ENCODE measurements around the gene SEPTIN7.

The SEPTIN7 gene

GRCh38 chr7:35818513-35818912 is 17.7 kb downstream of the SEPTIN7 start:
- Histone ChIP-seq H3K36me3 (ENCODE audit: insufficient read depth, low read length) (no peaks in the 10 kb centered on the region), H3K27ac (ENCODE audit: low read depth, low read length) (no peak overlapping the region), H3K4me3 (ENCODE audit: low read depth in 1 of 2, low read length in 2 of 2) (no peak overlapping the region), H3K4me1 (ENCODE audit: insufficient read depth, low read length) (peaks cover 7% of the 10 kb centered on the region), H3K9me3 (ENCODE audit: low read length) (no peaks in the 10 kb centered on the region), H3K27me3 (ENCODE audit: control insufficient read depth in 1 of 2, insufficient read depth in 2 of 2, low read length in 2 of 2) (no peaks in the 10 kb centered on the region), H3K9ac (ENCODE audit: low read length) (no peak overlapping the region)

GRCh38 chr7:35819310-35819709 is 18.5 kb downstream of the SEPTIN7 start:
- H3K36me3 ChIP-seq (ENCODE audit: insufficient read depth, low read length), result no peaks in the 10 kb centered on the region
- no peaks in the 10 kb centered on the region for H3K9me3 ChIP-seq (ENCODE audit: low read length)

GRCh38 chr7:35819954-35820703 is 19.3 kb downstream of the SEPTIN7 start:
- Histone ChIP-seq H3K9me3 (ENCODE audit: low read length) (no peaks in the 10 kb centered on the region), H3K27me3 (ENCODE audit: control insufficient read depth in 1 of 2, insufficient read depth in 2 of 2, low read length in 2 of 2) (no peaks in the 10 kb centered on the region), H3K4me1 (ENCODE audit: insufficient read depth, low read length) (peaks cover 15% of the 10 kb centered on the region), H3K27ac (ENCODE audit: low read depth, low read length) (no peak overlapping the region), H3K36me3 (ENCODE audit: insufficient read depth, low read length) (no peaks in the 10 kb centered on the region), H3K9ac (ENCODE audit: low read length) (no peak overlapping the region), H3K4me3 (ENCODE audit: low read depth in 1 of 2, low read length in 2 of 2) (no peak overlapping the region)

More at GRCh38 chr7:35819310-35819709, 18.5 kb downstream of the SEPTIN7 start:
- Histone ChIP-seq H3K27ac (ENCODE audit: low read depth, low read length) (no peak overlapping the region), H3K9ac (ENCODE audit: low read length) (no peak overlapping the region), H3K27me3 (ENCODE audit: control insufficient read depth in 1 of 2, insufficient read depth in 2 of 2, low read length in 2 of 2) (no peaks in the 10 kb centered on the region), H3K4me3 (ENCODE audit: low read depth in 1 of 2, low read length in 2 of 2) (no peak overlapping the region), H3K4me1 (ENCODE audit: insufficient read depth, low read length) (peaks cover 8% of the 10 kb centered on the region)

- Histone ChIP-seq H3K4me3 (ENCODE audit: low read depth in 1 of 2, low read length in 2 of 2) (no peak overlapping the region), H3K9ac (ENCODE audit: low read length) (no peak overlapping the region), H3K27me3 (ENCODE audit: control insufficient read depth in 1 of 2, insufficient read depth in 2 of 2, low read length in 2 of 2) (no peaks in the 10 kb centered on the region), H3K4me1 (ENCODE audit: insufficient read depth, low read length) (peaks cover 19% of the 10 kb centered on the region), H3K27ac (ENCODE audit: low read depth, low read length) (no peak overlapping the region), H3K36me3 (ENCODE audit: insufficient read depth, low read length) (no peaks in the 10 kb centered on the region), H3K9me3 (ENCODE audit: low read length) (no peaks in the 10 kb centered on the region)
Observed at GRCh38 chr7:35820858-35821257, 20.0 kb downstream of the SEPTIN7 start.

- Histone ChIP-seq H3K27me3 (ENCODE audit: control insufficient read depth in 1 of 2, insufficient read depth in 2 of 2, low read length in 2 of 2) (no peaks in the 10 kb centered on the region), H3K4me3 (ENCODE audit: low read depth in 1 of 2, low read length in 2 of 2) (no peak overlapping the region), H3K27ac (ENCODE audit: low read depth, low read length) (no peak overlapping the region), H3K9ac (ENCODE audit: low read length) (no peak overlapping the region), H3K36me3 (ENCODE audit: insufficient read depth, low read length) (no peaks in the 10 kb centered on the region), H3K9me3 (ENCODE audit: low read length) (no peaks in the 10 kb centered on the region), H3K4me1 (ENCODE audit: insufficient read depth, low read length) (peaks cover 35% of the 10 kb centered on the region)
Observed at GRCh38 chr7:35823440-35823839, 22.6 kb downstream of the SEPTIN7 start.

GRCh38 chr7:35825974-35826373 is 25.1 kb downstream of the SEPTIN7 start:
- Histone ChIP-seq H3K27me3 (ENCODE audit: control insufficient read depth in 1 of 2, insufficient read depth in 2 of 2, low read length in 2 of 2) (no peaks in the 10 kb centered on the region), H3K4me3 (ENCODE audit: low read depth in 1 of 2, low read length in 2 of 2) (no peak overlapping the region), H3K27ac (ENCODE audit: low read depth, low read length) (no peak overlapping the region), H3K4me1 (ENCODE audit: insufficient read depth, low read length) (peaks cover 44% of the 10 kb centered on the region), H3K36me3 (ENCODE audit: insufficient read depth, low read length) (no peaks in the 10 kb centered on the region), H3K9ac (ENCODE audit: low read length) (no peak overlapping the region), H3K9me3 (ENCODE audit: low read length) (no peaks in the 10 kb centered on the region)

GRCh38 chr7:35826751-35827150 is 25.9 kb downstream of the SEPTIN7 start:
- Histone ChIP-seq H3K4me3 (ENCODE audit: low read depth in 1 of 2, low read length in 2 of 2) (no peak overlapping the region), H3K9ac (ENCODE audit: low read length) (no peak overlapping the region), H3K36me3 (ENCODE audit: insufficient read depth, low read length) (no peaks in the 10 kb centered on the region), H3K27ac (ENCODE audit: low read depth, low read length) (no peak overlapping the region), H3K4me1 (ENCODE audit: insufficient read depth, low read length) (peaks cover 52% of the 10 kb centered on the region), H3K9me3 (ENCODE audit: low read length) (no peaks in the 10 kb centered on the region), H3K27me3 (ENCODE audit: control insufficient read depth in 1 of 2, insufficient read depth in 2 of 2, low read length in 2 of 2) (no peaks in the 10 kb centered on the region)

- H3K27me3 ChIP-seq (ENCODE audit: control insufficient read depth in 1 of 2, insufficient read depth in 2 of 2, low read length in 2 of 2), result no peaks in the 10 kb centered on the region
- no peak overlapping the region for H3K9ac ChIP-seq (ENCODE audit: low read length)
- H3K9me3 ChIP-seq (ENCODE audit: low read length), result no peaks in the 10 kb centered on the region
- no peaks in the 10 kb centered on the region for H3K36me3 ChIP-seq (ENCODE audit: insufficient read depth, low read length)
- peaks cover 49% of the 10 kb centered on the region for H3K4me1 ChIP-seq (ENCODE audit: insufficient read depth, low read length)
- H3K27ac ChIP-seq (ENCODE audit: low read depth, low read length), result no peak overlapping the region
- H3K4me3 ChIP-seq (ENCODE audit: low read depth in 1 of 2, low read length in 2 of 2), result no peak overlapping the region
Observed at GRCh38 chr7:35828817-35829216, 28.0 kb downstream of the SEPTIN7 start.

- Histone ChIP-seq H3K27me3 (ENCODE audit: control insufficient read depth in 1 of 2, insufficient read depth in 2 of 2, low read length in 2 of 2) (no peaks in the 10 kb centered on the region), H3K4me3 (ENCODE audit: low read depth in 1 of 2, low read length in 2 of 2) (no peak overlapping the region), H3K36me3 (ENCODE audit: insufficient read depth, low read length) (peaks cover 10% of the 10 kb centered on the region), H3K9me3 (ENCODE audit: low read length) (no peaks in the 10 kb centered on the region), H3K9ac (ENCODE audit: low read length) (no peak overlapping the region), H3K4me1 (ENCODE audit: insufficient read depth, low read length) (peaks cover 35% of the 10 kb centered on the region), H3K27ac (ENCODE audit: low read depth, low read length) (no peak overlapping the region)
Observed at GRCh38 chr7:35831208-35831607, 30.4 kb downstream of the SEPTIN7 start.

- Histone ChIP-seq H3K9me3 (ENCODE audit: low read length) (no peaks in the 10 kb centered on the region), H3K36me3 (ENCODE audit: insufficient read depth, low read length) (peaks cover 2% of the 10 kb centered on the region), H3K9ac (ENCODE audit: low read length) (no peak overlapping the region), H3K4me1 (ENCODE audit: insufficient read depth, low read length) (peaks cover 13% of the 10 kb centered on the region), H3K27me3 (ENCODE audit: control insufficient read depth in 1 of 2, insufficient read depth in 2 of 2, low read length in 2 of 2) (no peaks in the 10 kb centered on the region), H3K4me3 (ENCODE audit: low read depth in 1 of 2, low read length in 2 of 2) (no peak overlapping the region), H3K27ac (ENCODE audit: low read depth, low read length) (no peak overlapping the region)
Observed at GRCh38 chr7:35839860-35840854, 39.3 kb downstream of the SEPTIN7 start.

GRCh38 chr7:35846816-35847412 is 46.1 kb downstream of the SEPTIN7 start:
- Histone ChIP-seq H3K9me3 (ENCODE audit: low read length) (no peaks in the 10 kb centered on the region), H3K27me3 (ENCODE audit: control insufficient read depth in 1 of 2, insufficient read depth in 2 of 2, low read length in 2 of 2) (no peaks in the 10 kb centered on the region), H3K36me3 (ENCODE audit: insufficient read depth, low read length) (no peaks in the 10 kb centered on the region), H3K9ac (ENCODE audit: low read length) (no peak overlapping the region), H3K27ac (ENCODE audit: low read depth, low read length) (no peak overlapping the region), H3K4me3 (ENCODE audit: low read depth in 1 of 2, low read length in 2 of 2) (no peak overlapping the region), H3K4me1 (ENCODE audit: insufficient read depth, low read length) (peaks cover 8% of the 10 kb centered on the region)

Measured in muscle layer of colon (tissue), 2 donors.